NCI-H774 (cell line): ENCODE results near the gene EXOC4.
"Not testable (repeated sequence)": the region's sequence is repeated elsewhere in the genome, so short reads cannot be mapped to it uniquely, and the experiment has no call there.

Experiments
- DNase-seq: peaks from one replicate; lab custom pipeline; 2025; lab: John Stamatoyannopoulos, UW

The EXOC4 gene

GRCh38 chr7:133983685-133984419 lies 731.0 kb downstream of the EXOC4 start:
- no peak for DNase-seq

GRCh38 chr7:133985300-133985699 lies 732.4 kb downstream of the EXOC4 start:
- DNase-seq = no peak

GRCh38 chr7:133987582-133987981 lies 734.7 kb downstream of the EXOC4 start:
- no peak for DNase-seq

GRCh38 chr7:133993547-133993946 lies 740.7 kb downstream of the EXOC4 start:
- no peak for DNase-seq

GRCh38 chr7:133994100-133994499 lies 741.2 kb downstream of the EXOC4 start:
- not testable (repeated sequence) for DNase-seq

GRCh38 chr7:133997463-133997862 lies 744.6 kb downstream of the EXOC4 start:
- no peak for DNase-seq

- DNase-seq = no peak
These were observed 746.3 kb downstream of the EXOC4 start for GRCh38 chr7:133999178-133999577.

GRCh38 chr7:134004829-134005505 lies 752.1 kb downstream of the EXOC4 start:
- DNase-seq = no peak

GRCh38 chr7:134009314-134010110 lies 756.6 kb downstream of the EXOC4 start:
- DNase-seq = no peak

- no peak for DNase-seq
These were observed 760.4 kb downstream of the EXOC4 start for GRCh38 chr7:134013249-134013648.

- no peak for DNase-seq
These were observed 762.1 kb downstream of the EXOC4 start for GRCh38 chr7:134014935-134015334.

GRCh38 chr7:134016223-134016941 lies 763.5 kb downstream of the EXOC4 start:
- DNase-seq = peak; percentile 13

- DNase-seq = no peak
These were observed 764.0 kb downstream of the EXOC4 start for GRCh38 chr7:134016942-134017303.

- no peak for DNase-seq
These were observed 765.4 kb downstream of the EXOC4 start for GRCh38 chr7:134018306-134018705.

- no peak for DNase-seq
These were observed 766.4 kb downstream of the EXOC4 start for GRCh38 chr7:134019251-134019650.

GRCh38 chr7:134021836-134022235 lies 769.0 kb downstream of the EXOC4 start:
- no peak for DNase-seq

- peak; percentile 25 for DNase-seq
These were observed 769.5 kb downstream of the EXOC4 start for GRCh38 chr7:134022286-134022911.

- no peak for DNase-seq
These were observed 771.9 kb downstream of the EXOC4 start for GRCh38 chr7:134024739-134025138.

GRCh38 chr7:134028853-134029252 lies 776.0 kb downstream of the EXOC4 start:
- DNase-seq = no peak

GRCh38 chr7:134029743-134030142 lies 776.9 kb downstream of the EXOC4 start:
- DNase-seq = no peak

- DNase-seq = no peak
These were observed 777.6 kb downstream of the EXOC4 start for GRCh38 chr7:134030460-134030865.
